GM23338 (cell line): ENCODE measurements around the gene TGM6. TPM values are rescaled to one million over a fixed set of nuclear protein-coding genes. Genes with fewer than 3 reads are reported as not detected.

Experiments used
- ATAC-seq: fragments of 200-7000 bp; cut with Tn5 transposase; 3 replicates; pipeline ENCODE4 v1.9.1; 2020
- DNase-seq: peaks from one replicate; pipeline ENCODE4 v3.0.0-alpha.2; 2015; ENCODE audit warnings: low spot score
- H2AFZ ChIP-seq: fragments of 200-600 bp; sonication (generic); 2 replicates; pipeline ENCODE4 v1.8.0; 2016; ENCODE audit warnings: antibody characterized with exemption, mild to moderate bottlenecking, moderate library complexity
- H3F3A ChIP-seq: fragments of 200-600 bp; sonication (generic); replicated peaks from 2 replicates; pipeline ENCODE4 v1.8.0; 2017; ENCODE audit warnings: antibody characterized with exemption, mixed run types, low read depth
- H3K27ac ChIP-seq: fragments of 200-600 bp; sonication (generic); 2 replicates; pipeline ENCODE4 v1.6.1; 2016; ENCODE audit warnings: low read depth
- H3K27me3 ChIP-seq: fragments of 200-600 bp; sonication (generic); 2 replicates; pipeline ENCODE4 v1.8.0; 2016; ENCODE audit warnings: mild to moderate bottlenecking, mixed run types, moderate library complexity; ENCODE audit not compliant: insufficient read depth
- H3K36me3 ChIP-seq: fragments of 200-600 bp; sonication (generic); 2 replicates; pipeline ENCODE4 v1.8.0; 2016; ENCODE audit warnings: mild to moderate bottlenecking; ENCODE audit not compliant: insufficient read depth
- H3K4me1 ChIP-seq: fragments of 200-600 bp; sonication (generic); 2 replicates; pipeline ENCODE4 v1.8.0; 2016; ENCODE audit warnings: mild to moderate bottlenecking, moderate library complexity; ENCODE audit not compliant: insufficient read depth
- H3K4me2 ChIP-seq: fragments of 200-600 bp; sonication (generic); 2 replicates; pipeline ENCODE4 v1.7.1; 2017; ENCODE audit warnings: mixed run types
- H3K4me3 ChIP-seq: fragments of 200-600 bp; sonication (generic); 2 replicates; pipeline ENCODE4 v1.6.1; 2016; ENCODE audit warnings: mixed run types
- H3K79me2 ChIP-seq: fragments of 200-600 bp; sonication (generic); replicated peaks from 2 replicates; pipeline ENCODE4 v1.8.0; 2017; ENCODE audit warnings: mild to moderate bottlenecking; ENCODE audit not compliant: insufficient read depth
- H3K9me2 ChIP-seq: fragments of 200-600 bp; sonication (generic); 2 replicates; pipeline ENCODE4 v1.8.0; 2017; ENCODE audit not compliant: insufficient read depth
- H4K20me1 ChIP-seq: fragments of 200-600 bp; sonication (generic); replicated peaks from 2 replicates; pipeline ENCODE4 v1.8.0; 2017; ENCODE audit warnings: mild to moderate bottlenecking; ENCODE audit not compliant: insufficient read depth
- H3K27ac Mint-ChIP-seq: 2 replicates; pipeline ENCODE4 v1.8.0; 2020; ENCODE audit warnings: inconsistent platforms, mild to moderate bottlenecking, moderate library complexity, mixed read lengths
- H3K27me3 Mint-ChIP-seq: 3 replicates; pipeline ENCODE4 v1.8.0; 2022; ENCODE audit warnings: low read depth, mild to moderate bottlenecking, moderate library complexity, mixed read lengths, inconsistent platforms; ENCODE audit not compliant: insufficient read depth, poor library complexity
- H3K36me3 Mint-ChIP-seq: 3 replicates; pipeline ENCODE4 v1.8.0; 2021; ENCODE audit warnings: low read depth, mild to moderate bottlenecking, inconsistent platforms, moderate library complexity, mixed read lengths
- H3K4me1 Mint-ChIP-seq: 3 replicates; pipeline ENCODE4 v1.8.0; 2020; ENCODE audit warnings: mild to moderate bottlenecking, inconsistent platforms, mixed read lengths
- H3K4me3 Mint-ChIP-seq: 3 replicates; pipeline ENCODE4 v1.8.0; 2021; ENCODE audit warnings: moderate library complexity, mild to moderate bottlenecking, inconsistent platforms, mixed read lengths
- H3K9me3 Mint-ChIP-seq: 3 replicates; pipeline ENCODE4 v1.8.0; 2020; ENCODE audit warnings: moderate library complexity, mild to moderate bottlenecking, inconsistent platforms, mixed read lengths
- CREB1 ChIP-seq: fragments of 250-450 bp; sonication (Bioruptor Pico); IDR thresholded peaks from 2 replicates; pipeline ENCODE4 v1.5.0; 2020; ENCODE audit warnings: low read depth, mild to moderate bottlenecking, moderate library complexity
- EZH2 ChIP-seq: fragments of 200-600 bp; sonication (generic); IDR thresholded peaks from one replicate; pipeline ENCODE4 v1.8.0; 2017; ENCODE audit warnings: antibody characterized with exemption, mild to moderate bottlenecking, low read depth; ENCODE audit not compliant: unreplicated experiment
- EZH2phosphoT487 ChIP-seq: fragments of 200-600 bp; sonication (generic); IDR thresholded peaks from one replicate; pipeline ENCODE4 v1.8.1; 2018; ENCODE audit warnings: antibody characterized with exemption; ENCODE audit not compliant: unreplicated experiment
- JUNB ChIP-seq: IDR thresholded peaks from one replicate; pipeline ENCODE4 v1.6.1; 2016; ENCODE audit warnings: antibody characterized with exemption; ENCODE audit not compliant: unreplicated experiment
- NANOG ChIP-seq: IDR thresholded peaks from 2 replicates; pipeline ENCODE4 v1.6.1; 2016; ENCODE audit warnings: antibody characterized with exemption, borderline replicate concordance
- POLR2AphosphoS5 ChIP-seq: IDR thresholded peaks from 2 replicates; pipeline ENCODE4 v1.6.1; 2016; ENCODE audit warnings: antibody characterized with exemption, low read depth
- STAT1 ChIP-seq: IDR thresholded peaks from one replicate; pipeline ENCODE4 v1.6.1; 2016; ENCODE audit warnings: antibody characterized with exemption; ENCODE audit not compliant: unreplicated experiment
- ZNF114 ChIP-seq: fragments of 250-450 bp; sonication (Bioruptor Pico); IDR thresholded peaks from 2 replicates; pipeline ENCODE4 v1.5.0; 2020; ENCODE audit warnings: mild to moderate bottlenecking, moderate library complexity
- ZNF331 ChIP-seq: fragments of 250-450 bp; sonication (Bioruptor Pico); IDR thresholded peaks from 2 replicates; pipeline ENCODE4 v1.5.0; 2020; ENCODE audit warnings: low read depth, mild to moderate bottlenecking, moderate library complexity
- polyA plus RNA-seq: library from polyadenylated mRNA; unstranded; fragments of >200 nt; fragmentation: Nextera tagmentation; extraction: Ambion mirVana; gene quantifications from 2 replicates; pipeline ENCODE4 v1.2.1, GENCODE V29; 2016
- total RNA-seq: library from RNA; depleted of rRNA; stranded (reverse); fragments of >200 nt; shearing (Covaris generic); gene quantifications from 2 replicates; pipeline ENCODE4 v1.2.3, GENCODE V29; 2014
- TF ChIP-seq, protein P1 (sequence below): IDR thresholded peaks from one replicate; pipeline ENCODE4 v1.6.1; 2018; ENCODE audit warnings: antibody characterized with exemption; ENCODE audit not compliant: unreplicated experiment
- TF ChIP-seq, protein P2 (sequence below): IDR thresholded peaks from 2 replicates; pipeline ENCODE4 v1.6.1; 2016; ENCODE audit warnings: antibody characterized with exemption
- TF ChIP-seq, protein P3 (sequence below), 2 experiments: fragments of 200-600 bp in 1 of 2; sonication (generic) in 1 of 2; conservative IDR thresholded peaks; 2 replicates each; pipeline versions ENCODE4 v1.5.1 to v1.6.1; 2016 to 2017; ENCODE audit warnings: antibody characterized with exemption in 2 of 2, low read depth in 2 of 2, mild to moderate bottlenecking in 2 of 2, moderate library complexity in 1 of 2
- TF ChIP-seq, protein P4 (sequence below): fragments of 250-450 bp; sonication (Bioruptor Pico); IDR thresholded peaks from 2 replicates; pipeline ENCODE4 v1.5.0; 2020; ENCODE audit warnings: mild to moderate bottlenecking, moderate library complexity

TGM6 gene
- total and polyA plus RNA-seq, 2 experiments from 2014 or later: not detected

DNA sequence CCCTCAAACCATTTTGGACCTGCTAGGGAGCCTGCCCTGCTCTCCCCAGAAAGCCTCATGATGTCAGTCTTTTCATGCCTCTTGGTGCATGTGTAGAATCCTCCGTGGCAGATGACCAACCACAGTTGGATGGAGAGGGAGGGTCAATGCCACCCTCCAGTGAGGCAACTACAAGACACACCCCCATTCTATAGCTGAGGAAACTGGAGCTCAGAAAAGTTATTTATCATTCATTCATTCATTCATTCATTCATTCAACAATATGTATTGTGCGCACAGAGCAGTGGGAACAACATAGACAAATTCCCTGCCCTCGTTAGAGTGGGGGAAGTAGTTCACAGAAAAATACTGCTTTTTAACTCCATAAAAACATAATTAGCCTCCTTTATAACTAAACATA, 73.1 kb downstream of the TGM6 start:
- Mint-ChIP-seq H3K4me3 (no peak overlapping the region), H3K27me3 (peaks cover 2% of the 10 kb centered on the region), H3K27ac (no peak overlapping the region), H3K36me3 (peaks cover 3% of the 10 kb centered on the region; the same call in 2 of the 3 replicates), H3K4me1 (no peaks in the 10 kb centered on the region), H3K9me3 (no peaks in the 10 kb centered on the region)
- no peaks in the 10 kb centered on the region for H3K36me3 ChIP-seq
- H4K20me1 ChIP-seq: no peaks in the 10 kb centered on the region; the same call in 1 of the 2 replicates
- H3K4me3 ChIP-seq: no peak overlapping the region
- no peak overlapping the region for H2AFZ ChIP-seq
- H3K27me3 ChIP-seq: no peaks in the 10 kb centered on the region
- no peaks in the 10 kb centered on the region for H3K4me1 ChIP-seq
- no peak overlapping the region for H3K4me2 ChIP-seq
- DNase-seq (no peak), ATAC-seq (no peak)
- no peaks in the 10 kb centered on the region for H3K79me2 ChIP-seq
- no peaks in the 10 kb centered on the region for H3K9me2 ChIP-seq
- no peak overlapping the region for H3K27ac ChIP-seq
- H3F3A ChIP-seq: peaks cover 1% of the 10 kb centered on the region; the same call in 1 of the 2 replicates
- TF ChIP-seq, protein P1, sequence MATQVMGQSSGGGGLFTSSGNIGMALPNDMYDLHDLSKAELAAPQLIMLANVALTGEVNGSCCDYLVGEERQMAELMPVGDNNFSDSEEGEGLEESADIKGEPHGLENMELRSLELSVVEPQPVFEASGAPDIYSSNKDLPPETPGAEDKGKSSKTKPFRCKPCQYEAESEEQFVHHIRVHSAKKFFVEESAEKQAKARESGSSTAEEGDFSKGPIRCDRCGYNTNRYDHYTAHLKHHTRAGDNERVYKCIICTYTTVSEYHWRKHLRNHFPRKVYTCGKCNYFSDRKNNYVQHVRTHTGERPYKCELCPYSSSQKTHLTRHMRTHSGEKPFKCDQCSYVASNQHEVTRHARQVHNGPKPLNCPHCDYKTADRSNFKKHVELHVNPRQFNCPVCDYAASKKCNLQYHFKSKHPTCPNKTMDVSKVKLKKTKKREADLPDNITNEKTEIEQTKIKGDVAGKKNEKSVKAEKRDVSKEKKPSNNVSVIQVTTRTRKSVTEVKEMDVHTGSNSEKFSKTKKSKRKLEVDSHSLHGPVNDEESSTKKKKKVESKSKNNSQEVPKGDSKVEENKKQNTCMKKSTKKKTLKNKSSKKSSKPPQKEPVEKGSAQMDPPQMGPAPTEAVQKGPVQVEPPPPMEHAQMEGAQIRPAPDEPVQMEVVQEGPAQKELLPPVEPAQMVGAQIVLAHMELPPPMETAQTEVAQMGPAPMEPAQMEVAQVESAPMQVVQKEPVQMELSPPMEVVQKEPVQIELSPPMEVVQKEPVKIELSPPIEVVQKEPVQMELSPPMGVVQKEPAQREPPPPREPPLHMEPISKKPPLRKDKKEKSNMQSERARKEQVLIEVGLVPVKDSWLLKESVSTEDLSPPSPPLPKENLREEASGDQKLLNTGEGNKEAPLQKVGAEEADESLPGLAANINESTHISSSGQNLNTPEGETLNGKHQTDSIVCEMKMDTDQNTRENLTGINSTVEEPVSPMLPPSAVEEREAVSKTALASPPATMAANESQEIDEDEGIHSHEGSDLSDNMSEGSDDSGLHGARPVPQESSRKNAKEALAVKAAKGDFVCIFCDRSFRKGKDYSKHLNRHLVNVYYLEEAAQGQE: no peak
- TF ChIP-seq CREB1 (CRISPR knock-in tag) (no peak), NANOG (no peak), EZH2 (no peak), JUNB (no peak), EZH2phosphoT487 (no peak), POLR2AphosphoS5 (no peak), STAT1 (no peak), ZNF114 (no peak), ZNF331 (CRISPR knock-in tag) (no peak)
- TF ChIP-seq, protein P2, sequence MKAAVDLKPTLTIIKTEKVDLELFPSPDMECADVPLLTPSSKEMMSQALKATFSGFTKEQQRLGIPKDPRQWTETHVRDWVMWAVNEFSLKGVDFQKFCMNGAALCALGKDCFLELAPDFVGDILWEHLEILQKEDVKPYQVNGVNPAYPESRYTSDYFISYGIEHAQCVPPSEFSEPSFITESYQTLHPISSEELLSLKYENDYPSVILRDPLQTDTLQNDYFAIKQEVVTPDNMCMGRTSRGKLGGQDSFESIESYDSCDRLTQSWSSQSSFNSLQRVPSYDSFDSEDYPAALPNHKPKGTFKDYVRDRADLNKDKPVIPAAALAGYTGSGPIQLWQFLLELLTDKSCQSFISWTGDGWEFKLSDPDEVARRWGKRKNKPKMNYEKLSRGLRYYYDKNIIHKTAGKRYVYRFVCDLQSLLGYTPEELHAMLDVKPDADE: no peak
- TF ChIP-seq, protein P3, sequence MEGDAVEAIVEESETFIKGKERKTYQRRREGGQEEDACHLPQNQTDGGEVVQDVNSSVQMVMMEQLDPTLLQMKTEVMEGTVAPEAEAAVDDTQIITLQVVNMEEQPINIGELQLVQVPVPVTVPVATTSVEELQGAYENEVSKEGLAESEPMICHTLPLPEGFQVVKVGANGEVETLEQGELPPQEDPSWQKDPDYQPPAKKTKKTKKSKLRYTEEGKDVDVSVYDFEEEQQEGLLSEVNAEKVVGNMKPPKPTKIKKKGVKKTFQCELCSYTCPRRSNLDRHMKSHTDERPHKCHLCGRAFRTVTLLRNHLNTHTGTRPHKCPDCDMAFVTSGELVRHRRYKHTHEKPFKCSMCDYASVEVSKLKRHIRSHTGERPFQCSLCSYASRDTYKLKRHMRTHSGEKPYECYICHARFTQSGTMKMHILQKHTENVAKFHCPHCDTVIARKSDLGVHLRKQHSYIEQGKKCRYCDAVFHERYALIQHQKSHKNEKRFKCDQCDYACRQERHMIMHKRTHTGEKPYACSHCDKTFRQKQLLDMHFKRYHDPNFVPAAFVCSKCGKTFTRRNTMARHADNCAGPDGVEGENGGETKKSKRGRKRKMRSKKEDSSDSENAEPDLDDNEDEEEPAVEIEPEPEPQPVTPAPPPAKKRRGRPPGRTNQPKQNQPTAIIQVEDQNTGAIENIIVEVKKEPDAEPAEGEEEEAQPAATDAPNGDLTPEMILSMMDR (conservative IDR thresholded peaks at IDR 0.05; ENCODE audit: low read depth in 2 of 2): no peak
- TF ChIP-seq, protein P4, sequence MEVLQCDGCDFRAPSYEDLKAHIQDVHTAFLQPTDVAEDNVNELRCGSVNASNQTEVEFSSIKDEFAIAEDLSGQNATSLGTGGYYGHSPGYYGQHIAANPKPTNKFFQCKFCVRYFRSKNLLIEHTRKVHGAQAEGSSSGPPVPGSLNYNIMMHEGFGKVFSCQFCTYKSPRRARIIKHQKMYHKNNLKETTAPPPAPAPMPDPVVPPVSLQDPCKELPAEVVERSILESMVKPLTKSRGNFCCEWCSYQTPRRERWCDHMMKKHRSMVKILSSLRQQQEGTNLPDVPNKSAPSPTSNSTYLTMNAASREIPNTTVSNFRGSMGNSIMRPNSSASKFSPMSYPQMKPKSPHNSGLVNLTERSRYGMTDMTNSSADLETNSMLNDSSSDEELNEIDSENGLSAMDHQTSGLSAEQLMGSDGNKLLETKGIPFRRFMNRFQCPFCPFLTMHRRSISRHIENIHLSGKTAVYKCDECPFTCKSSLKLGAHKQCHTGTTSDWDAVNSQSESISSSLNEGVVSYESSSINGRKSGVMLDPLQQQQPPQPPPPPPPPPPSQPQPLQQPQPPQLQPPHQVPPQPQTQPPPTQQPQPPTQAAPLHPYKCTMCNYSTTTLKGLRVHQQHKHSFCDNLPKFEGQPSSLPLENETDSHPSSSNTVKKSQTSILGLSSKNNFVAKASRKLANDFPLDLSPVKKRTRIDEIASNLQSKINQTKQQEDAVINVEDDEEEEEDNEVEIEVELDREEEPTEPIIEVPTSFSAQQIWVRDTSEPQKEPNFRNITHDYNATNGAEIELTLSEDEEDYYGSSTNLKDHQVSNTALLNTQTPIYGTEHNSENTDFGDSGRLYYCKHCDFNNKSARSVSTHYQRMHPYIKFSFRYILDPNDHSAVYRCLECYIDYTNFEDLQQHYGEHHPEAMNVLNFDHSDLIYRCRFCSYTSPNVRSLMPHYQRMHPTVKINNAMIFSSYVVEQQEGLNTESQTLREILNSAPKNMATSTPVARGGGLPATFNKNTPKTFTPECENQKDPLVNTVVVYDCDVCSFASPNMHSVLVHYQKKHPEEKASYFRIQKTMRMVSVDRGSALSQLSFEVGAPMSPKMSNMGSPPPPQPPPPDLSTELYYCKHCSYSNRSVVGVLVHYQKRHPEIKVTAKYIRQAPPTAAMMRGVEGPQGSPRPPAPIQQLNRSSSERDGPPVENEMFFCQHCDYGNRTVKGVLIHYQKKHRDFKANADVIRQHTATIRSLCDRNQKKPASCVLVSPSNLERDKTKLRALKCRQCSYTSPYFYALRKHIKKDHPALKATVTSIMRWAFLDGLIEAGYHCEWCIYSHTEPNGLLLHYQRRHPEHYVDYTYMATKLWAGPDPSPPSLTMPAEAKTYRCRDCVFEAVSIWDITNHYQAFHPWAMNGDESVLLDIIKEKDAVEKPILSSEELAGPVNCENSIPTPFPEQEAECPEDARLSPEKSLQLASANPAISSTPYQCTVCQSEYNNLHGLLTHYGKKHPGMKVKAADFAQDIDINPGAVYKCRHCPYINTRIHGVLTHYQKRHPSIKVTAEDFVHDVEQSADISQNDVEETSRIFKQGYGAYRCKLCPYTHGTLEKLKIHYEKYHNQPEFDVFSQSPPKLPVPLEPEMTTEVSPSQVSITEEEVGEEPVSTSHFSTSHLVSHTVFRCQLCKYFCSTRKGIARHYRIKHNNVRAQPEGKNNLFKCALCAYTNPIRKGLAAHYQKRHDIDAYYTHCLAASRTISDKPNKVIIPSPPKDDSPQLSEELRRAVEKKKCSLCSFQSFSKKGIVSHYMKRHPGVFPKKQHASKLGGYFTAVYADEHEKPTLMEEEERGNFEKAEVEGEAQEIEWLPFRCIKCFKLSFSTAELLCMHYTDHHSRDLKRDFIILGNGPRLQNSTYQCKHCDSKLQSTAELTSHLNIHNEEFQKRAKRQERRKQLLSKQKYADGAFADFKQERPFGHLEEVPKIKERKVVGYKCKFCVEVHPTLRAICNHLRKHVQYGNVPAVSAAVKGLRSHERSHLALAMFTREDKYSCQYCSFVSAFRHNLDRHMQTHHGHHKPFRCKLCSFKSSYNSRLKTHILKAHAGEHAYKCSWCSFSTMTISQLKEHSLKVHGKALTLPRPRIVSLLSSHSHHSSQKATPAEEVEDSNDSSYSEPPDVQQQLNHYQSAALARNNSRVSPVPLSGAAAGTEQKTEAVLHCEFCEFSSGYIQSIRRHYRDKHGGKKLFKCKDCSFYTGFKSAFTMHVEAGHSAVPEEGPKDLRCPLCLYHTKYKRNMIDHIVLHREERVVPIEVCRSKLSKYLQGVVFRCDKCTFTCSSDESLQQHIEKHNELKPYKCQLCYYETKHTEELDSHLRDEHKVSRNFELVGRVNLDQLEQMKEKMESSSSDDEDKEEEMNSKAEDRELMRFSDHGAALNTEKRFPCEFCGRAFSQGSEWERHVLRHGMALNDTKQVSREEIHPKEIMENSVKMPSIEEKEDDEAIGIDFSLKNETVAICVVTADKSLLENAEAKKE (CRISPR knock-in tag): no peak
